Prostate gland (tissue), 2 donors: ENCODE data around the gene RHBDF2.

Experiments used
- CTCF ChIP-seq, 4 experiments: fragments of 200-600 bp in 2 of 4; fragments of 450-650 bp in 2 of 4; sonication (generic) in 2 of 4; IDR thresholded peaks; 1 replicate in 3 of 4; 2 replicates in 1 of 4; pipeline ENCODE4 v1.5.1; 2016 to 2019; ENCODE audit warnings: antibody characterized with exemption in 4 of 4, mild to moderate bottlenecking in 2 of 4, moderate library complexity in 2 of 4
- POLR2A ChIP-seq: fragments of 450-650 bp; IDR thresholded peaks from one replicate; pipeline ENCODE4 v1.6.1; 2016; ENCODE audit warnings: antibody characterized with exemption, mild to moderate bottlenecking

- TF ChIP-seq CTCF (IDR thresholded peaks at IDR 0.05): no peak
- no peak for TF ChIP-seq POLR2A
These were observed 74.4 kb downstream of the RHBDF2 start for GRCh38 chr17:76426853-76427252.
